GM19455 (cell line): ENCODE results near the gene RAB40C.

Source experiments
- ATAC-seq: cut with Tn5 transposase; IDR thresholded peaks from one replicate; pipeline ENCODE4 v1.9.1; 2021; ENCODE audit not compliant: unreplicated experiment

Gene RAB40C

DNA sequence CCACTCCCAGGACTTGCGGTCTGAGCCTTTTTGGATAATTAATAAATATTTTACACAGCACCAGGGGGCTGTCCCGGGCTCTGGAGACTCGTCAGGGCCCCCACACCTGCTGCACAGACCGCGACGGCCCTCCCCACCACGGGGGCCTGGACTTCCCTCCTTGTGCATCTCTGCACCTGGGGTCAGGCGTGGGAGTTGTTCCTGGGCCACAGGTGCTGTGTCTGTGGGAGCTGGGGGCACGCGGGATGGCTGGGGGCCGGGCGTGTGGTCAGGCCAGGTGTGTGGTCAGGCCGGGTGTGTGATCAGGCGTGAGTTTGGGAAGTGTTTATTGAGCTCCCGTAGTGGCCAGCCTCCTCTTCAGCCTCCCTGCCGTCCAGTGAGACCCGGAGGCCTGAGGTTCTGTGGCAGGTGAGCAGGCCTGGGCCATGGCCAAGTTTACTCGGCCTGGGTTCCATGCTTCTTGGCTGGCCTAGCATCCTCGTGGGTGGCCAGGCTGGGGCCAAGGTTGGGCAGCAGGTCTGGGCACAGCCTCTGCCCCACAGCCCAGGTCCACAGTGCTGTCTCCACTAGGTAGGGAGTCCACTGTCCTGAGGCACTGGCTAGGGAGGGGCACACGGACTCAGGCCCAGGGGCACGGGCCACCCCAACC lies 88.5 kb downstream of the RAB40C start:
- ATAC-seq = no peak
